ENCODE measurements around the gene SLX9. TPM values are rescaled to one million over a fixed set of nuclear protein-coding genes. Genes with fewer than 3 reads are reported as not detected.

SLX9 gene
- total and polyA plus RNA-seq, 2 donors (not counting 3 experiments of a cell fraction or from before 2014, with no cell fraction given) = 27.0 to 50.6 TPM

- DNase-seq (ENCODE audit: low read depth, low spot score) (no peak), FAIRE-seq (no peak)
- Histone ChIP-seq H4K20me1 (replicated peaks; ENCODE audit: control insufficient read depth, extremely low read depth, insufficient read depth, low read length) (no peaks in the 10 kb centered on the region), H3K9me3 (replicated peaks; ENCODE audit: control insufficient read depth, insufficient read depth, low read length) (no peaks in the 10 kb centered on the region), H3K36me3 (ENCODE audit: control insufficient read depth in 2 of 2, extremely low read depth in 1 of 2, insufficient read depth in 2 of 2, low read length in 2 of 2) (peaks cover 0 to 6% of the 10 kb centered on the region in 2 experiments), H3K27me3 (ENCODE audit: control insufficient read depth in 2 of 2, insufficient read depth in 2 of 2, low read length in 2 of 2) (no peaks in the 10 kb centered on the region), H2AFZ (ENCODE audit: low read depth, low read length) (no peak overlapping the region), H3K27ac (ENCODE audit: insufficient read depth, low read depth, low read length) (no peak overlapping the region), H3K9me1 (replicated peaks; ENCODE audit: control insufficient read depth, extremely low read depth, insufficient read depth, low read length) (no peaks in the 10 kb centered on the region), H3K79me2 (ENCODE audit: control insufficient read depth, insufficient read depth, low read length) (no peaks in the 10 kb centered on the region), H3K4me3 (replicated peaks in 1 of 3; ENCODE audit: insufficient read depth in 1 of 3, low read depth in 1 of 3, low read length in 3 of 3) (no peak overlapping the region), H3K4me1 (ENCODE audit: control insufficient read depth, extremely low read depth, insufficient read depth, low read length) (peaks cover 5% of the 10 kb centered on the region), H3K4me2 (ENCODE audit: insufficient read depth, low read length) (no peak overlapping the region), H3K9ac (replicated peaks; ENCODE audit: extremely low read depth, insufficient read depth, low read length) (no peak overlapping the region)
- CTCF ChIA-PET = interaction anchor here (1.1 to 2.9 kb wide), 4 partner anchors 11 to 163 kb away, joined by 3 to 11 read pairs (median 6); no protein-coding TSS in a partner anchor
- intact Hi-C loops (cut with micrococcal nuclease) (no loop called here), dilution Hi-C loops (cut with MboI; ENCODE audit: extremely low pct_ligation_motif_present, low sequenced_read_pairs) (no loop called here)
- no TSS peak for BruUV-seq (replicated peaks)
- POLR2A ChIA-PET = no interaction called here
- TF ChIP-seq MAX (IDR thresholded peaks at IDR 0.05; ENCODE audit: insufficient read depth, insufficient read length) (no peak), MYC (IDR thresholded peaks at IDR 0.05; ENCODE audit: low read depth, low read length) (no peak), GATA2 (IDR thresholded peaks at IDR 0.05; ENCODE audit: insufficient read depth, insufficient read length, low read depth, low read length) (no peak), CTCF (IDR thresholded peaks at IDR 0.05; ENCODE audit: extremely low read depth in 1 of 2, insufficient read depth in 1 of 2, low read depth in 1 of 2, low read length in 2 of 2) (no peak), EZH2 (IDR thresholded peaks at IDR 0.05; ENCODE audit: borderline replicate concordance, low read depth, low read length, severe bottlenecking) (no peak), POLR2AphosphoS5 (IDR thresholded peaks at IDR 0.05; ENCODE audit: insufficient read depth, low read depth, low read length) (no peak), JUN (IDR thresholded peaks at IDR 0.05; ENCODE audit: borderline replicate concordance, insufficient read depth, insufficient read length, low read depth) (no peak), FOS (IDR thresholded peaks at IDR 0.05; ENCODE audit: borderline replicate concordance, insufficient read depth, low read length) (no peak), POLR2A (IDR thresholded peaks at IDR 0.05; ENCODE audit: low read depth, low read length) (no peak)
Observed at GRCh38 chr21:44974676-44975075, 34.8 kb downstream of the SLX9 start.

All from endothelial cell of umbilical vein (primary cell).